HTERT RPE-1 (cell line): Measurements from ENCODE around the gene GFI1B.
"Not testable (repeated sequence)": the region's sequence is repeated elsewhere in the genome, so short reads cannot be mapped to it uniquely, and the experiment has no call there.

Experiments
- in situ Hi-C: fragments of 300-500 bp; cut with MboI; formaldehyde crosslinking; loops from 4 replicates; pipeline ENCODE4 v1.14.3; 2020; ENCODE audit warnings: low sequenced_read_pairs

The GFI1B gene

GRCh38 chr9:132990781-132991180, 12.3 kb downstream of the GFI1B start:
- in situ Hi-C loops: no loop called here

- in situ Hi-C loops: no loop called here
Measured at GRCh38 chr9:132991351-132992300, 13.1 kb downstream of the GFI1B start.

GRCh38 chr9:132993511-132993939, 15.0 kb downstream of the GFI1B start:
- in situ Hi-C loops: no loop called here

- in situ Hi-C loops: no loop called here
Measured at GRCh38 chr9:132994410-132995120, 16.1 kb downstream of the GFI1B start.

GRCh38 chr9:132995121-132995420, 16.6 kb downstream of the GFI1B start:
- in situ Hi-C loops: no loop called here

- in situ Hi-C loops: no loop called here
Measured at GRCh38 chr9:132995879-132996278, 17.4 kb downstream of the GFI1B start.

GRCh38 chr9:132996526-132996925, 18.0 kb downstream of the GFI1B start:
- in situ Hi-C loops: no loop called here

GRCh38 chr9:132997591-132997990, 19.1 kb downstream of the GFI1B start:
- in situ Hi-C loops: no loop called here

GRCh38 chr9:132998221-132998620, 19.7 kb downstream of the GFI1B start:
- in situ Hi-C loops: not testable (repeated sequence)

- in situ Hi-C loops: no loop called here
Measured at GRCh38 chr9:132998831-132999635, 20.5 kb downstream of the GFI1B start.

- in situ Hi-C loops: no loop called here
Measured at GRCh38 chr9:133002147-133003070, 23.9 kb downstream of the GFI1B start.

GRCh38 chr9:133003071-133003461, 24.6 kb downstream of the GFI1B start:
- in situ Hi-C loops: no loop called here

GRCh38 chr9:133003671-133004090, 25.2 kb downstream of the GFI1B start:
- in situ Hi-C loops: no loop called here

GRCh38 chr9:133004091-133004998, 25.9 kb downstream of the GFI1B start:
- in situ Hi-C loops: no loop called here

GRCh38 chr9:133004999-133005760, 26.7 kb downstream of the GFI1B start:
- in situ Hi-C loops: no loop called here

GRCh38 chr9:133005957-133006356, 27.5 kb downstream of the GFI1B start:
- in situ Hi-C loops: no loop called here

- in situ Hi-C loops: no loop called here
Measured at GRCh38 chr9:133006731-133007352, 28.3 kb downstream of the GFI1B start.

- in situ Hi-C loops: no loop called here
Measured at GRCh38 chr9:133008406-133008805, 29.9 kb downstream of the GFI1B start.
